ENCODE data around the gene RALGAPA1.
"Not testable (repeated sequence)": the region's sequence is repeated elsewhere in the genome, so short reads cannot be mapped to it uniquely, and the experiment has no call there.

Gene RALGAPA1

GRCh38 chr14:35808638-35809563 lies at the start of gene RALGAPA1:
RALGAPA1 (minus strand) TSS chr14:35809295; CDS start chr14:35808835, 460 bp downstream.
- peak; percentile 88 for DNase-seq (ENCODE audit: low spot score)

- no peak for DNase-seq (ENCODE audit: low spot score)
Observed at GRCh38 chr14:35858521-35859209, 49.6 kb upstream of the RALGAPA1 start.

GRCh38 chr14:35855876-35856481 lies 46.9 kb upstream of the RALGAPA1 start:
- no peak for DNase-seq (ENCODE audit: low spot score)

GRCh38 chr14:35854696-35855270 lies 45.7 kb upstream of the RALGAPA1 start:
- DNase-seq (ENCODE audit: low spot score): no peak

- no peak for DNase-seq (ENCODE audit: low spot score)
Observed at GRCh38 chr14:35853225-35853624, 44.1 kb upstream of the RALGAPA1 start.

- no peak for DNase-seq (ENCODE audit: low spot score)
Observed at GRCh38 chr14:35851823-35852222, 42.7 kb upstream of the RALGAPA1 start.

GRCh38 chr14:35849122-35849521 lies 40.0 kb upstream of the RALGAPA1 start:
- no peak for DNase-seq (ENCODE audit: low spot score)

GRCh38 chr14:35847636-35848035 lies 38.5 kb upstream of the RALGAPA1 start:
- no peak for DNase-seq (ENCODE audit: low spot score)

- no peak for DNase-seq (ENCODE audit: low spot score)
Observed at GRCh38 chr14:35844494-35844893, 35.4 kb upstream of the RALGAPA1 start.

GRCh38 chr14:35842245-35842644 lies 33.1 kb upstream of the RALGAPA1 start:
- DNase-seq (ENCODE audit: low spot score): not testable (repeated sequence)

- not testable (repeated sequence) for DNase-seq (ENCODE audit: low spot score)
Observed at GRCh38 chr14:35841704-35842103, 32.6 kb upstream of the RALGAPA1 start.

- no peak for DNase-seq (ENCODE audit: low spot score)
Observed at GRCh38 chr14:35835208-35835982, 26.3 kb upstream of the RALGAPA1 start.

- DNase-seq (ENCODE audit: low spot score): no peak
Observed at GRCh38 chr14:35829449-35829848, 20.4 kb upstream of the RALGAPA1 start.

GRCh38 chr14:35827678-35828472 lies 18.8 kb upstream of the RALGAPA1 start:
- DNase-seq (ENCODE audit: low spot score): no peak

GRCh38 chr14:35826952-35827416 lies 17.9 kb upstream of the RALGAPA1 start:
- no peak for DNase-seq (ENCODE audit: low spot score)

- peak; percentile 96 for DNase-seq (ENCODE audit: low spot score)
Observed at GRCh38 chr14:35826218-35826951, 17.3 kb upstream of the RALGAPA1 start, which contains the start of gene BRMS1L. BRMS1L (plus strand) TSS chr14:35826338; CDS start chr14:35826517, 179 bp downstream.

GRCh38 chr14:35825968-35826217 lies 16.8 kb upstream of the RALGAPA1 start:
- DNase-seq (ENCODE audit: low spot score): no peak

- DNase-seq (ENCODE audit: low spot score): not testable (repeated sequence)
Observed at GRCh38 chr14:35824446-35825165, 15.5 kb upstream of the RALGAPA1 start.

GRCh38 chr14:35822501-35822900 lies 13.4 kb upstream of the RALGAPA1 start:
- DNase-seq (ENCODE audit: low spot score): no peak

Data from COLO829 (cell line).